K562 (cell line): ENCODE data around the gene CTIF. TPM values are rescaled to one million over a fixed set of nuclear protein-coding genes. Genes with fewer than 3 reads are reported as not detected.

Source experiments
- ATAC-seq: fragments of 200-7000 bp; cut with Tn5 transposase; 3 replicates; pipeline ENCODE4 v1.9.1; 2020; ENCODE audit warnings: moderate library complexity
- BruUV-seq: library from RNA; stranded (reverse); fragments of 400-500 nt; replicated peaks from 2 replicates; lab custom pipeline; 2021; lab: Mats Ljungman, UMichigan
- CTCF ChIA-PET: fragments of 300-600 bp; formaldehyde crosslinking; extraction: SDS; loops from one replicate; lab custom pipeline; 2021; ENCODE audit warnings: low intra/inter-chr PET ratio; lab: Yijun Ruan, JAX
- POLR2A ChIA-PET: fragments of 300-600, 350-650 bp; sonication (Branson Sonifier 250); formaldehyde crosslinking; extraction: SDS; loops from one replicate; lab custom pipeline; 2021; ENCODE audit warnings: antibody characterized with exemption, inconsistent platforms; lab: Yijun Ruan, JAX
- DNase-seq, 4 experiments: peaks; one replicate each; pipeline versions ENCODE4 v3.0.0 to v3.0.0-alpha.2; 2011 to 2018; ENCODE audit warnings: low spot score in 3 of 4, mixed read lengths in 3 of 4; ENCODE audit errors: extremely low read depth in 1 of 4
- FAIRE-seq: peaks from 2 replicates; lab custom pipeline; 2011; peaks lifted over from hg19 to GRCh38; lab: Jason Lieb, UNC
- H2AFZ ChIP-seq: 2 replicates; pipeline ENCODE4 v1.6.0; 2011; ENCODE audit warnings: low read depth, low read length, control low read depth, inconsistent platforms
- H3K27ac ChIP-seq: fragments of 200-600 bp; 3 replicates; pipeline ENCODE4 v1.8.0; 2011; ENCODE audit warnings: low read depth, mild to moderate bottlenecking, control low read depth, inconsistent platforms, low read length, moderate library complexity, mixed read lengths; ENCODE audit errors: extremely low read depth
- H3K27me3 ChIP-seq, 2 experiments: fragments of 300-600 bp in 1 of 2; 2 replicates in 1 of 2; 3 replicates in 1 of 2; pipeline versions ENCODE4 v1.6.0 to v1.8.0; 2011; ENCODE audit warnings: inconsistent platforms in 2 of 2, low read length in 2 of 2, mild to moderate bottlenecking in 1 of 2, mixed read lengths in 1 of 2, moderate library complexity in 1 of 2; ENCODE audit not compliant: control insufficient read depth in 2 of 2, insufficient read depth in 2 of 2
- H3K36me3 ChIP-seq: fragments of 300-600 bp; 3 replicates; pipeline ENCODE4 v1.8.0; 2011; ENCODE audit warnings: mild to moderate bottlenecking, low read length, inconsistent platforms; ENCODE audit not compliant: control insufficient read depth, insufficient read depth
- H3K4me1 ChIP-seq, 2 experiments: fragments of 200-600 bp in 1 of 2; replicated peaks in 1 of 2; 2 replicates in 1 of 2; 3 replicates in 1 of 2; pipeline versions ENCODE4 v1.5.1 to v1.8.0; 2011; ENCODE audit warnings: inconsistent platforms in 2 of 2, low read length in 2 of 2, mild to moderate bottlenecking in 1 of 2, mixed read lengths in 1 of 2, moderate library complexity in 1 of 2; ENCODE audit not compliant: control insufficient read depth in 2 of 2, insufficient read depth in 2 of 2
- H3K4me2 ChIP-seq: 2 replicates; pipeline ENCODE4 v1.6.1; 2011; ENCODE audit warnings: low read length, control low read depth, inconsistent platforms, mixed read lengths; ENCODE audit not compliant: insufficient read depth
- H3K4me3 ChIP-seq: fragments of 200-600 bp; sonication (generic), shearing (Covaris generic); 2 replicates; pipeline ENCODE4 v1.5.1; 2016; ENCODE audit warnings: control low read depth, inconsistent platforms
- H3K79me2 ChIP-seq: fragments of 200-600 bp; 3 replicates; pipeline ENCODE4 v1.8.0; 2011; ENCODE audit warnings: low read length, inconsistent platforms; ENCODE audit not compliant: control insufficient read depth, insufficient read depth
- H3K9ac ChIP-seq, 2 experiments: 2 replicates each; pipeline versions ENCODE4 v1.6.0 to v1.6.1; 2011; ENCODE audit warnings: low read depth in 2 of 2, low read length in 2 of 2, control low read depth in 1 of 2, inconsistent platforms in 1 of 2, mild to moderate bottlenecking in 1 of 2, mixed read lengths in 1 of 2; ENCODE audit not compliant: insufficient read depth in 1 of 2
- H3K9me1 ChIP-seq: one replicate; pipeline ENCODE4 v1.6.0; 2011; ENCODE audit warnings: inconsistent platforms, mild to moderate bottlenecking, low read length, moderate library complexity; ENCODE audit not compliant: control insufficient read depth, insufficient read depth
- H3K9me3 ChIP-seq: replicated peaks from 2 replicates; pipeline ENCODE4 v1.5.1; 2011; ENCODE audit warnings: low read depth, low read length, inconsistent platforms; ENCODE audit not compliant: control insufficient read depth, insufficient read depth
- H4K20me1 ChIP-seq: replicated peaks from 2 replicates; pipeline ENCODE4 v1.6.1; 2011; ENCODE audit warnings: low read length, inconsistent platforms, mixed read lengths; ENCODE audit not compliant: control insufficient read depth, insufficient read depth
- CBFA2T2 ChIP-seq: fragments of 450-650 bp; conservative IDR thresholded peaks from 2 replicates; pipeline ENCODE4 v1.6.1; 2017; ENCODE audit warnings: mild to moderate bottlenecking
- EP300 ChIP-seq: IDR thresholded peaks from 2 replicates; pipeline ENCODE4 v1.6.1; 2012; ENCODE audit warnings: low read length, improper control_type of control experiment
- LARP7 ChIP-seq: fragments of 450-650 bp; IDR thresholded peaks from 2 replicates; pipeline ENCODE4 v1.6.1; 2016
- MEIS2 ChIP-seq: fragments of 450-650 bp; IDR thresholded peaks from 2 replicates; pipeline ENCODE4 v1.6.1; 2014; ENCODE audit warnings: mild to moderate bottlenecking; ENCODE audit not compliant: partially characterized antibody
- NELFE ChIP-seq: IDR thresholded peaks from 2 replicates; pipeline ENCODE4 v1.6.1; 2011; ENCODE audit warnings: mild to moderate bottlenecking; ENCODE audit not compliant: insufficient read depth, insufficient read length
- SMAD3 ChIP-seq: fragments of 450-650 bp; formaldehyde crosslinking; conservative IDR thresholded peaks from 2 replicates; pipeline ENCODE4 v1.4.0; 2020; ENCODE audit warnings: mild to moderate bottlenecking
- TEAD1 ChIP-seq, 2 experiments: fragments of 450-650 bp in 1 of 2; sonication (generic) in 1 of 2; formaldehyde crosslinking; IDR thresholded peaks; 2 replicates each; pipeline versions ENCODE4 v1.4.0 to v1.8.0; 2020 to 2022; ENCODE audit warnings: mild to moderate bottlenecking in 2 of 2, missing genetic modification reagents in 1 of 2
- ZFPM2 ChIP-seq: fragments of 250-450 bp; sonication (Bioruptor Pico); IDR thresholded peaks from 2 replicates; pipeline ENCODE4 v1.5.1; 2022; ENCODE audit warnings: mild to moderate bottlenecking
- ZNF316 ChIP-seq: fragments of 450-650 bp; IDR thresholded peaks from 2 replicates; pipeline ENCODE4 v1.6.1; 2016
- ZNF41 ChIP-seq: fragments of 250-450 bp; sonication (Bioruptor Pico); conservative IDR thresholded peaks from 2 replicates; pipeline ENCODE4 v1.4.0; 2020; ENCODE audit warnings: mild to moderate bottlenecking
- WGBS: fragments of 100-300 bp; shearing (Covaris generic); methylation state at CpG from one replicate; pipeline ENCODE4 v1.1.6; 2016; ENCODE audit warnings: low coverage, mixed read lengths; ENCODE audit not compliant: insufficient coverage; ENCODE audit errors: missing lambda C conversion rate; 5-methylcytosine and 5-hydroxymethylcytosine counted together
- in situ Hi-C: fragments of 300-500 bp; cut with MboI; formaldehyde crosslinking; loops from 4 replicates; pipeline ENCODE4 v1.15.0; 2018; ENCODE audit warnings: inconsistent platforms, mixed read lengths
- intact Hi-C: fragments of 100-400 bp; cut with micrococcal nuclease; formaldehyde crosslinking; loops from 2 replicates; pipeline ENCODE4 v1.14.2; 2022
- polyA plus RNA-seq, 8 experiments: library from polyadenylated mRNA; depleted of rRNA in 4 of 8; stranded (reverse) in 5 of 8; unstranded in 3 of 8; fragments of >200 nt; fragmentation: Nextera tagmentation in 2 of 8; fragmentation: Illumina TruSeq in 1 of 8; extraction: Ambion mirVana in 2 of 8; extraction: Trizol in 1 of 8; gene quantifications; 2 replicates each; pipeline versions ENCODE4 v1.2.1 to v1.2.3, GENCODE V29; 2011 to 2014; ENCODE audit warnings: inconsistent platforms in 1 of 8, missing spikeins in 1 of 8
- total RNA-seq, 7 experiments: library from RNA; depleted of rRNA in 6 of 7; stranded (reverse); fragments of >200 nt in 6 of 7; fragmentation: Illumina TruSeq in 2 of 7; extraction: Trizol in 2 of 7; gene quantifications; 2 replicates each; pipeline versions ENCODE4 v1.2.1 to v1.2.3, GENCODE V29; 2011 to 2021; ENCODE audit warnings: low replicate concordance in 1 of 7
- TF ChIP-seq, protein P1 (sequence below): fragments of 250-450 bp; sonication (Bioruptor Pico); IDR thresholded peaks from 2 replicates; pipeline ENCODE4 v1.8.0; 2021; ENCODE audit warnings: mild to moderate bottlenecking, moderate library complexity
- TF ChIP-seq, protein P2 (sequence below): fragments of 450-650 bp; IDR thresholded peaks from 2 replicates; pipeline ENCODE4 v1.7.0; 2016; ENCODE audit warnings: borderline replicate concordance
- TF ChIP-seq, protein P3 (sequence below), 3 experiments: fragments of 200-800 bp in 1 of 3; fragments of 250-450 bp in 1 of 3; fragments of 450-650 bp in 1 of 3; sonication (Bioruptor Pico) in 1 of 3; sonication (Bioruptor generic) in 1 of 3; formaldehyde crosslinking in 1 of 3; IDR thresholded peaks; 2 replicates each; pipeline versions ENCODE4 v1.6.1 to v1.8.0; 2016 to 2022; ENCODE audit warnings: mild to moderate bottlenecking in 2 of 3, missing genetic modification characterization in 2 of 3, missing compliant biosample characterization in 1 of 3, moderate library complexity in 1 of 3

CTIF gene
- total and polyA plus RNA-seq, 9 of the 15 experiments (the other 6 are each of a cell fraction or from before 2014, with no cell fraction given): 0.17 to 11.5 (median 2.2) TPM

DNA sequence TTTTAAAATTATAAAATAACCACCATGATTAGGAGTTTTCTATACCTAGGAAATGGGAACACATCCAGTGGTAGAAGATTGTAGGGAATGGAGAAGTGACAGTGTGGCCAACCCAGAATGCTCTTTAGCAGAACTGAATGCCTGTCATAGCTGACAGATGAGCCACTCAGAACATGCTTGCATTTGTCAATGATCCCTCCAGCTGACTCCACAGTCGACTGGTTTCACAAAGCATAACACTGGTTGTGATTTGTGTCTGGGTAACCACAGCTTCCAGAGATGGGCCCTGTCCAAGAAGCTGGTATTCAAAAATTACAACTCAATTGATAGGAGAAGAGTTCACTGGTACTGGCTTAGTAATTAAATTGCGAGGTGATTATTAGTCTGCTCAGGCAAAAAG, 9.0 kb upstream of the CTIF start:
- FAIRE-seq: no peak
- POLR2A ChIA-PET: no interaction called here

More for the DNA sequence above, 9.0 kb upstream of the CTIF start:
- Histone ChIP-seq H3K79me2 (no peaks in the 10 kb centered on the region), H3K27ac (no peak overlapping the region), H4K20me1 (no peaks in the 10 kb centered on the region), H3K9me1 (no peaks in the 10 kb centered on the region), H3K4me1 (no peaks in the 10 kb centered on the region; a peak in 1 of 5 replicates), H3K36me3 (no peaks in the 10 kb centered on the region), H3K4me2 (no peak overlapping the region), H2AFZ (no peak overlapping the region), H3K9ac (no peak overlapping the region)
- no TSS peak for BruUV-seq
- CTCF ChIA-PET: no interaction called here
- in situ Hi-C loops (no loop called here), intact Hi-C loops (no loop called here)
- TF ChIP-seq NELFE: no peak
- TF ChIP-seq, protein P1, sequence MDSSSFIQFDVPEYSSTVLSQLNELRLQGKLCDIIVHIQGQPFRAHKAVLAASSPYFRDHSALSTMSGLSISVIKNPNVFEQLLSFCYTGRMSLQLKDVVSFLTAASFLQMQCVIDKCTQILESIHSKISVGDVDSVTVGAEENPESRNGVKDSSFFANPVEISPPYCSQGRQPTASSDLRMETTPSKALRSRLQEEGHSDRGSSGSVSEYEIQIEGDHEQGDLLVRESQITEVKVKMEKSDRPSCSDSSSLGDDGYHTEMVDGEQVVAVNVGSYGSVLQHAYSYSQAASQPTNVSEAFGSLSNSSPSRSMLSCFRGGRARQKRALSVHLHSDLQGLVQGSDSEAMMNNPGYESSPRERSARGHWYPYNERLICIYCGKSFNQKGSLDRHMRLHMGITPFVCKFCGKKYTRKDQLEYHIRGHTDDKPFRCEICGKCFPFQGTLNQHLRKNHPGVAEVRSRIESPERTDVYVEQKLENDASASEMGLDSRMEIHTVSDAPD (CRISPR knock-in tag): no peak
- TF ChIP-seq ZFPM2: no peak
- no peak for TF ChIP-seq EP300
- TF ChIP-seq LARP7: no peak
- no peak for TF ChIP-seq SMAD3 (CRISPR knock-in tag)
- TF ChIP-seq, protein P2, sequence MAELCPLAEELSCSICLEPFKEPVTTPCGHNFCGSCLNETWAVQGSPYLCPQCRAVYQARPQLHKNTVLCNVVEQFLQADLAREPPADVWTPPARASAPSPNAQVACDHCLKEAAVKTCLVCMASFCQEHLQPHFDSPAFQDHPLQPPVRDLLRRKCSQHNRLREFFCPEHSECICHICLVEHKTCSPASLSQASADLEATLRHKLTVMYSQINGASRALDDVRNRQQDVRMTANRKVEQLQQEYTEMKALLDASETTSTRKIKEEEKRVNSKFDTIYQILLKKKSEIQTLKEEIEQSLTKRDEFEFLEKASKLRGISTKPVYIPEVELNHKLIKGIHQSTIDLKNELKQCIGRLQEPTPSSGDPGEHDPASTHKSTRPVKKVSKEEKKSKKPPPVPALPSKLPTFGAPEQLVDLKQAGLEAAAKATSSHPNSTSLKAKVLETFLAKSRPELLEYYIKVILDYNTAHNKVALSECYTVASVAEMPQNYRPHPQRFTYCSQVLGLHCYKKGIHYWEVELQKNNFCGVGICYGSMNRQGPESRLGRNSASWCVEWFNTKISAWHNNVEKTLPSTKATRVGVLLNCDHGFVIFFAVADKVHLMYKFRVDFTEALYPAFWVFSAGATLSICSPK: no peak
- TF ChIP-seq MEIS2: no peak
- no peak for TF ChIP-seq ZNF316
- no peak for TF ChIP-seq ZNF41
- TF ChIP-seq CBFA2T2: no peak
- TF ChIP-seq, protein P3, sequence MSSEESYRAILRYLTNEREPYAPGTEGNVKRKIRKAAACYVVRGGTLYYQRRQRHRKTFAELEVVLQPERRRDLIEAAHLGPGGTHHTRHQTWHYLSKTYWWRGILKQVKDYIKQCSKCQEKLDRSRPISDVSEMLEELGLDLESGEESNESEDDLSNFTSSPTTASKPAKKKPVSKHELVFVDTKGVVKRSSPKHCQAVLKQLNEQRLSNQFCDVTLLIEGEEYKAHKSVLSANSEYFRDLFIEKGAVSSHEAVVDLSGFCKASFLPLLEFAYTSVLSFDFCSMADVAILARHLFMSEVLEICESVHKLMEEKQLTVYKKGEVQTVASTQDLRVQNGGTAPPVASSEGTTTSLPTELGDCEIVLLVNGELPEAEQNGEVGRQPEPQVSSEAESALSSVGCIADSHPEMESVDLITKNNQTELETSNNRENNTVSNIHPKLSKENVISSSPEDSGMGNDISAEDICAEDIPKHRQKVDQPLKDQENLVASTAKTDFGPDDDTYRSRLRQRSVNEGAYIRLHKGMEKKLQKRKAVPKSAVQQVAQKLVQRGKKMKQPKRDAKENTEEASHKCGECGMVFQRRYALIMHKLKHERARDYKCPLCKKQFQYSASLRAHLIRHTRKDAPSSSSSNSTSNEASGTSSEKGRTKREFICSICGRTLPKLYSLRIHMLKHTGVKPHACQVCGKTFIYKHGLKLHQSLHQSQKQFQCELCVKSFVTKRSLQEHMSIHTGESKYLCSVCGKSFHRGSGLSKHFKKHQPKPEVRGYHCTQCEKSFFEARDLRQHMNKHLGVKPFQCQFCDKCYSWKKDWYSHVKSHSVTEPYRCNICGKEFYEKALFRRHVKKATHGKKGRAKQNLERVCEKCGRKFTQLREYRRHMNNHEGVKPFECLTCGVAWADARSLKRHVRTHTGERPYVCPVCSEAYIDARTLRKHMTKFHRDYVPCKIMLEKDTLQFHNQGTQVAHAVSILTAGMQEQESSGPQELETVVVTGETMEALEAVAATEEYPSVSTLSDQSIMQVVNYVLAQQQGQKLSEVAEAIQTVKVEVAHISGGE (CRISPR knock-in tag; IDR thresholded peaks at IDR 0.05): no peak
- TF ChIP-seq TEAD1 (CRISPR knock-in tag; IDR thresholded peaks at IDR 0.05): no peak
- TF ChIP-seq, all 486 proteins: peak for 0
- no peak overlapping the region for H3K4me3 ChIP-seq
- ATAC-seq (no peak), DNase-seq (no peak)
- peaks cover 4 to 6% of the 10 kb centered on the region in 2 experiments; a peak in 4 of 5 replicates for H3K27me3 ChIP-seq
- H3K9me3 ChIP-seq: no peaks in the 10 kb centered on the region
- 0% methylated on average over 2 of the region's 2 CpGs for WGBS
